HL-60/S4 (cell line): ENCODE measurements around the gene ITGB3BP.
"Not testable (repeated sequence)": the region's sequence is repeated elsewhere in the genome, so short reads cannot be mapped to it uniquely, and the experiment has no call there.

ENCODE experiments used
- in situ Hi-C: fragments of 300-500 bp; cut with MboI; formaldehyde crosslinking; loops from 2 replicates; pipeline ENCODE4 v1.14.3; 2022; ENCODE audit warnings: low sequenced_read_pairs

ITGB3BP gene

DNA sequence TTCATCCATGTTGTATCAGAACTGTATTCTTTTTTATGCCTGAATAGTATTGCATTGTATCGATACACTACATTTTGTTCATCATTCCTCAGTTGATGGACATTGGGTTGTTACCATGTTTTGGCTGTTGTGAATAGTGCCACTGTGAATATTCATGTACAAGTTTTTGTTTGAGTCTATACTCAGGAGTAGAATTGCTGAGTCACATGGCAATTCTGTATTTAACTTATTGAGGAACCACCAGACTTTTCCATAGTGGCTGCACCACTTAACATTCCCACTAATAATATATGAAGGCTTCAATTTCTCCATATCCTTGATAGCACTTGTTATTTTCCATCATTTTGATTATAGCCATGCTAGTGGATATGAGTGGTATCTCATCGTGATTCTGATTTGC is 99.4 kb downstream of the ITGB3BP start:
- in situ Hi-C loops = no loop called here

- in situ Hi-C loops = not testable (repeated sequence)
Measured at GRCh38 chr1:63420746-63421145, 102.3 kb downstream of the ITGB3BP start.

DNA sequence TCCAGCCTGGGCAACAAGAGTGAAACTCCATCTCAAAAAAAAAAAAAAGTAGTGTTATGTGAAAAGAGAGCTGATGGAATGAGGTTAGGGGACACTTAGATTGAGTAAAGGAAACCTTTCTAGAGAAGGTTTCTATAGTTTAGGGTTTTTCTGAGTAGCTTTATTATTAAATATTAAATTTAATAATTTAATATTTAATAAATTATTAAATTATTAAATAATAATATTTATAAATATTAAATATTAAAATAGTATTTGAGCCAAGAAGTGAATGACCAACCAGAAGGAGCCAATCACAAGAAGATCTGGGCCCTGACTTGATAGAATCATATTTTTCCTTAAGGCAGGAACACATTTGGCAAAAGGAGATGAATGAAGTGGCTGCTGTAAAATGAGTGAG is 104.9 kb downstream of the ITGB3BP start:
- in situ Hi-C loops = no loop called here

DNA sequence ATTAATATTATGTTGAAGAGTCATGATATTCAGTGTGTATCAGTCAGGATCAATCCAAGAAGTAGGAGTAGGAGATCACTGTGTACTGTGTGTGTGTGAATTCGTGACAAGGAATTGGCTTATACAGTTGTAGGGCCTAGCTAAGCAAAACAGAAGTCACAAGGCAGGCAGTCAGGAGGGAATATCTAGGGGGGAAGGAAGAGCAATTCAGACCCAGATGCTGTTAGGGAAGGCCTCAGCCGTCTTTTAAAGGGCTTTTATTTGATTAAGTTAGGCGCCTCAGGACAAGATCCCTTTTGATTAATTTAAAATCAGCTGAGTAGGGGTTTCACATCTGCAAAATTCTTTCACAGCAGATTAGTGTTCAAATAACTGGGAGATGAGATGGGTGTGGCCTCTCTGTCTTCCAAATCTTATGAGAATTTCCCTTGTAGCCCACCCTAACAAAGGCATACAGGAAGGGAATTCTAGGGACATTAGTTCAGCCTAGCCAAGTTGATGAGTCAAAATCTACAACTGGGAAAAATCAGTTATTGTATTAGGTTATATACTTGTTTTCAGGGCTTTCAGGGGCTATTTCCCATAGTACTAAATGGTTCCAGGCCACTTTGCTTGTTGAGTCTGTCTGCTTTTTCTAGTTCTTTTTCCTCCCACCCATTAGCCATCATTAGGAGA is 108.2 kb downstream of the ITGB3BP start:
- in situ Hi-C loops = no loop called here

DNA sequence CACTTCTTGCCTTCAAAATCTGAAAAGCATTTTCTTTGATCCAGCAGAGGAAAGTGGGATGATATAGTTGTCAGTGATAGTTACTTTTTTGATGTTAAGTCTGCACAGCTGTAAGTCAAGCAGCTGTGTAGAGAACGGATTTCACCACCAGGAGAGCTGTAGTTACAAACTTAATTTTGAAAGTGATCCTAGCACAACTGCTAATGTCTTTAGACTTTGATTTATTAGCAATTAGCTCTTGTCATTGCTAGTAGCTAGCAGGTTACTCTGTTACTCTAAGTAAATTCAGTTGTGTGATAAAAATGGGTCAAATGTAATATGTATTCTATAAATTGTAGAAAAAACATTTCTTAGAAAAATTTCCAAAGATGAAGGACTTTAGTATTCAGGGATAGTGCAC is 109.6 kb downstream of the ITGB3BP start:
- in situ Hi-C loops = no loop called here

DNA sequence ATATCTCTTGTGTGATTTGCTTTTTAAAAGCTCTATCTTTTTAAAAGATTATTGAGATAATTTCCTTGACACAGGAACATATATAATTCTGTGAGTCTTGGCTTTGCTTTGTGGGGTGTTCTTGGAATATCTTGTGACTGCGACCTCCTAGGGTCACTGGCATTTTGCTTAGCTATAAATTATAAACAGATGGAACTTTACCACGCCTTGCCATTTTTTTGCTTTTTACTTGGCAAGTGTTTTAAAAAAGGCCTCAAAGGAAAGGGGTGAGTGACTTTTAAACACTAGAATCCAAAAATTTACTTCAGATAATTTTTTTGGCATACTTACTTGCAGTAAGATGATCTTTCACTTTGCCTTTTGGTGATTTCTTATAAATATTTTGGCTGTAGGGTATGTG is 112.0 kb downstream of the ITGB3BP start:
- in situ Hi-C loops = no loop called here

DNA sequence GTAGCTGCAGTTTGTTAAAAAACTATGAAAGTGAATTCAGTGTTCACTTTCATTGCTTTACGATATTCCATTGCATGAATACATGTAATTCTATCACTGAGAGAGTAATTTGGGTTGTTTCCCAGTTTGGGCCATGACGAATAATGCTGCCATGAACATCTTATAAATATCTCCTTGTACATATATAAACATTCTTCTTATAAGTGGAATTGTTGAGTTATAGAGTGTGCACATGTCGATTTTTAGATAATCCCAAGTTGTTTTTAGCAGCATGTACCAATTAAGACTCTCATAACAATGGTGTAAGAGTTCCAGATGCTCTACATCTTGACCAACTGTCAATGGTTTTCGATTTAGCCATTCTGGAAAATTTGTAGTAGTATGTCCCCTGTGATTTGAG is 114.7 kb downstream of the ITGB3BP start:
- in situ Hi-C loops = no loop called here

DNA sequence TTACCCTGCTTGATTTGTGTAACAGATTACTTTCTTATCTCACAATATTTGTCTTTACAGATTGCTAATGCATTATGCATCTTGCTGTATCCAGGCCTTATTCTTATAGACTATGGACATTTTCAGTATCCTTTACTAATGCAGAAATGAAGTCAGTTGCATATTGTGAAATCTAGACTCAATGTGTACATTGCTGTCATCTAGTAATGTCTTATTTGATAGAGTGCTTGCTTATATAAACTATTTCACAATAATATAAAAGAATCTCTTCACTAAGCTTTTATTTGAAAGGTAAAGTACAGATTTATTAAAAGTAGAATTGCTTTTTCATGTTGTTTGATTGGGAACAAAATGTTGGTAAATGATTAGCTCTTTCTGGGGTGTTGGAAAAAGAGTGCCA is 116.0 kb downstream of the ITGB3BP start:
- in situ Hi-C loops = no loop called here

DNA sequence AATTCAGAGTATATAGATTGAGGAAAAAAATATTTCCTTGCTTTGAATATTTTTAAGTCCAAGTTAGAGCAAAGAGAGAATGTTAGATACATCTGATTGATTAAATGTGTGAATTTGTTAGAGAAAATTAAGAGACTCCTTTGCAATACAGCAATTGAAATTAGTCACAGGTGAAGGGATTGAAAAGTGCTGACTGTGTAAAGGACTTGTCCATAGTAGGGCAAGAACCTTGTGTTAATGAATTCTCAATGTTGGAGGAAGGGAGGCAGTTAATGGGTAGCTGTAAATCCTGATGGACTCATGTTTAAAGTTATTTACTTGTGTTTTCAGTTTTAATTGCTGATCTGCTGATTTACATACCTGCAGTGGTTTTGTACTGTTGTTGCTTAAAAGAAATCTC is 117.0 kb downstream of the ITGB3BP start:
- in situ Hi-C loops = no loop called here

DNA sequence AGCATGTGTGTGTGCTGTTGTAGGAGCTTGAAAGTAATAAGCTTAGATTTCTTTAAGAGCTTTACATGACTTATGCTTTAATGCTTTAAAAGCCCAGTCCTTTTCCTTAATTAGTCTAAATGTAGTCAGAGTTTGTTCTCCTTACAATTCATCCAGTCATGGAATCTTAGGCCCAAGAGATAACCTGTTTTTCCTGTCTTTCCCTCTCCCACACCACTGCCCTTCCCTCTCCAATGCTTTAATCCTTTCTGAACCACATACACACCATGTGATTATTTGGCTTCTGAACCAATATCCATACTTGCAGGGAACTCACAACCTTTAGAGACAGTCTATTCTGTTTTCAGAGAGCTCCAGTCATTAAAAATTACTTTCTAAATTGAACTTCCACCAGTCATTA is 118.0 kb downstream of the ITGB3BP start:
- in situ Hi-C loops = no loop called here

GRCh38 chr1:63403386-63403785 is 119.6 kb downstream of the ITGB3BP start:
- in situ Hi-C loops = no loop called here

DNA sequence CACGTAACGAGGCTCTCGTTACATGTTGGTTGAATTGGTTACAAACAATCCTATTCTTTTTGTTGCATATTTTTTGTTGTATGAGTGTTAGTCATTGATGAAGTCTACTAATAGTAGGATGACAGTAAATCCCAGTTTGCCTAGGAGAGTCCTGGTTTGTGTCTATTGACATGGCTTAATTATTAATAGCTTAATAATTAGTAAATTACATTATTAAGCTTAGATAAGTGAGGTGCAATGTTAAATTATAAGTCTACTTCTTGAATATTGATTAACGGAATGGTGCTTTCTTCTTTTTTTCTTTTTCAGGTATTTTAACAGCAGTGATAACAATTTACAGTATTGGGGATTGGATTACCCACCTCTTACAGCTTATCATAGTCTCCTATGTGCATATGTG is 121.1 kb downstream of the ITGB3BP start:
- in situ Hi-C loops = no loop called here
